K562 (cell line): Measurements from ENCODE around the gene SLC38A11. TPM values are rescaled to one million over a fixed set of nuclear protein-coding genes. Genes with fewer than 3 reads are reported as not detected.

Experiments
- ATAC-seq: fragments of 200-7000 bp; cut with Tn5 transposase; 3 replicates; pipeline ENCODE4 v1.9.1; 2020; ENCODE audit warnings: moderate library complexity
- BruUV-seq: library from RNA; stranded (reverse); fragments of 400-500 nt; replicated peaks from 2 replicates; lab custom pipeline; 2021; lab: Mats Ljungman, UMichigan
- CTCF ChIA-PET: fragments of 300-600 bp; formaldehyde crosslinking; extraction: SDS; loops from one replicate; lab custom pipeline; 2021; ENCODE audit warnings: low intra/inter-chr PET ratio; lab: Yijun Ruan, JAX
- POLR2A ChIA-PET: fragments of 300-600, 350-650 bp; sonication (Branson Sonifier 250); formaldehyde crosslinking; extraction: SDS; loops from one replicate; lab custom pipeline; 2021; ENCODE audit warnings: antibody characterized with exemption, inconsistent platforms; lab: Yijun Ruan, JAX
- DNase-seq, 4 experiments: peaks; one replicate each; pipeline versions ENCODE4 v3.0.0 to v3.0.0-alpha.2; 2011 to 2018; ENCODE audit warnings: low spot score in 3 of 4, mixed read lengths in 3 of 4; ENCODE audit errors: extremely low read depth in 1 of 4
- FAIRE-seq: peaks from 2 replicates; lab custom pipeline; 2011; peaks lifted over from hg19 to GRCh38; lab: Jason Lieb, UNC
- H2AFZ ChIP-seq: 2 replicates; pipeline ENCODE4 v1.6.0; 2011; ENCODE audit warnings: low read depth, low read length, control low read depth, inconsistent platforms
- H3K27ac ChIP-seq: fragments of 200-600 bp; 3 replicates; pipeline ENCODE4 v1.8.0; 2011; ENCODE audit warnings: low read depth, mild to moderate bottlenecking, control low read depth, inconsistent platforms, low read length, moderate library complexity, mixed read lengths; ENCODE audit errors: extremely low read depth
- H3K27me3 ChIP-seq, 2 experiments: fragments of 300-600 bp in 1 of 2; 2 replicates in 1 of 2; 3 replicates in 1 of 2; pipeline versions ENCODE4 v1.6.0 to v1.8.0; 2011; ENCODE audit warnings: inconsistent platforms in 2 of 2, low read length in 2 of 2, mild to moderate bottlenecking in 1 of 2, mixed read lengths in 1 of 2, moderate library complexity in 1 of 2; ENCODE audit not compliant: control insufficient read depth in 2 of 2, insufficient read depth in 2 of 2
- H3K36me3 ChIP-seq: fragments of 300-600 bp; 3 replicates; pipeline ENCODE4 v1.8.0; 2011; ENCODE audit warnings: mild to moderate bottlenecking, low read length, inconsistent platforms; ENCODE audit not compliant: control insufficient read depth, insufficient read depth
- H3K4me1 ChIP-seq, 2 experiments: fragments of 200-600 bp in 1 of 2; replicated peaks in 1 of 2; 2 replicates in 1 of 2; 3 replicates in 1 of 2; pipeline versions ENCODE4 v1.5.1 to v1.8.0; 2011; ENCODE audit warnings: inconsistent platforms in 2 of 2, low read length in 2 of 2, mild to moderate bottlenecking in 1 of 2, mixed read lengths in 1 of 2, moderate library complexity in 1 of 2; ENCODE audit not compliant: control insufficient read depth in 2 of 2, insufficient read depth in 2 of 2
- H3K4me2 ChIP-seq: 2 replicates; pipeline ENCODE4 v1.6.1; 2011; ENCODE audit warnings: low read length, control low read depth, inconsistent platforms, mixed read lengths; ENCODE audit not compliant: insufficient read depth
- H3K4me3 ChIP-seq: fragments of 200-600 bp; sonication (generic), shearing (Covaris generic); 2 replicates; pipeline ENCODE4 v1.5.1; 2016; ENCODE audit warnings: control low read depth, inconsistent platforms
- H3K79me2 ChIP-seq: fragments of 200-600 bp; 3 replicates; pipeline ENCODE4 v1.8.0; 2011; ENCODE audit warnings: low read length, inconsistent platforms; ENCODE audit not compliant: control insufficient read depth, insufficient read depth
- H3K9ac ChIP-seq, 2 experiments: 2 replicates each; pipeline versions ENCODE4 v1.6.0 to v1.6.1; 2011; ENCODE audit warnings: low read depth in 2 of 2, low read length in 2 of 2, control low read depth in 1 of 2, inconsistent platforms in 1 of 2, mild to moderate bottlenecking in 1 of 2, mixed read lengths in 1 of 2; ENCODE audit not compliant: insufficient read depth in 1 of 2
- H3K9me1 ChIP-seq: one replicate; pipeline ENCODE4 v1.6.0; 2011; ENCODE audit warnings: inconsistent platforms, mild to moderate bottlenecking, low read length, moderate library complexity; ENCODE audit not compliant: control insufficient read depth, insufficient read depth
- H3K9me3 ChIP-seq: replicated peaks from 2 replicates; pipeline ENCODE4 v1.5.1; 2011; ENCODE audit warnings: low read depth, low read length, inconsistent platforms; ENCODE audit not compliant: control insufficient read depth, insufficient read depth
- H4K20me1 ChIP-seq: replicated peaks from 2 replicates; pipeline ENCODE4 v1.6.1; 2011; ENCODE audit warnings: low read length, inconsistent platforms, mixed read lengths; ENCODE audit not compliant: control insufficient read depth, insufficient read depth
- CEBPG ChIP-seq, 3 experiments: fragments of 200-800 bp in 1 of 3; sonication (Bioruptor generic) in 1 of 3; sonication (generic) in 1 of 3; formaldehyde crosslinking in 1 of 3; IDR thresholded peaks in 2 of 3; conservative IDR thresholded peaks in 1 of 3; 2 replicates each; pipeline versions ENCODE4 v1.6.1 to v1.8.0; 2016 to 2022; ENCODE audit warnings: missing compliant biosample characterization in 2 of 3, missing genetic modification characterization in 2 of 3, mild to moderate bottlenecking in 1 of 3, missing genetic modification reagents in 1 of 3
- MAFK ChIP-seq: IDR thresholded peaks from 2 replicates; pipeline ENCODE4 v1.6.1; 2011; ENCODE audit warnings: low read length, improper control_type of control experiment
- MTA2 ChIP-seq: fragments of 450-650 bp; IDR thresholded peaks from 2 replicates; pipeline ENCODE4 v1.6.1; 2016; ENCODE audit warnings: low read depth
- MYC ChIP-seq, 2 experiments: fragments of 250-450 bp in 1 of 2; sonication (Bioruptor Pico) in 1 of 2; IDR thresholded peaks; 2 replicates each; pipeline versions ENCODE4 v1.5.1 to v1.6.1; 2012 to 2021; ENCODE audit warnings: low read depth in 2 of 2, borderline replicate concordance in 1 of 2, improper control_type of control experiment in 1 of 2, low read length in 1 of 2, mild to moderate bottlenecking in 1 of 2, moderate library complexity in 1 of 2
- NCOA1 ChIP-seq: fragments of 450-650 bp; IDR thresholded peaks from 2 replicates; pipeline ENCODE4 v1.6.1; 2016; ENCODE audit warnings: low read depth
- NFE2L1 ChIP-seq: fragments of 450-650 bp; IDR thresholded peaks from 2 replicates; pipeline ENCODE4 v1.6.1; 2016; ENCODE audit warnings: missing genetic modification characterization, low read depth, mild to moderate bottlenecking, missing compliant biosample characterization, moderate library complexity, borderline replicate concordance
- NR2C2 ChIP-seq, 2 experiments: fragments of 200-800 bp in 1 of 2; sonication (Bioruptor generic) in 1 of 2; sonication (generic) in 1 of 2; formaldehyde crosslinking in 1 of 2; IDR thresholded peaks; 2 replicates each; pipeline versions ENCODE4 v1.6.1 to v1.8.0; 2016 to 2022; ENCODE audit warnings: mild to moderate bottlenecking in 1 of 2, missing compliant biosample characterization in 1 of 2, missing genetic modification characterization in 1 of 2, missing genetic modification reagents in 1 of 2
- NR3C1 ChIP-seq: sonication (generic); formaldehyde crosslinking; IDR thresholded peaks from 2 replicates; pipeline ENCODE4 v1.8.1; 2022; ENCODE audit warnings: missing genetic modification reagents
- PRPF4 ChIP-seq: fragments of 200-400 bp; formaldehyde crosslinking; IDR thresholded peaks from one replicate; pipeline ENCODE4 v1.6.1; 2017; ENCODE audit warnings: low read length, low read depth, mild to moderate bottlenecking; ENCODE audit not compliant: insufficient read depth, poor library complexity, severe bottlenecking
- RFX5 ChIP-seq: IDR thresholded peaks from 2 replicates; pipeline ENCODE4 v1.6.1; 2011; ENCODE audit warnings: low read depth, mild to moderate bottlenecking, improper control_type of control experiment, low read length
- SIN3A ChIP-seq, 2 experiments: fragments of 150-350 bp in 1 of 2; IDR thresholded peaks; 2 replicates each; pipeline ENCODE4 v1.6.1; 2011 to 2016; ENCODE audit warnings: borderline replicate concordance in 2 of 2, low read depth in 2 of 2, low read length in 2 of 2, mild to moderate bottlenecking in 2 of 2, moderate library complexity in 2 of 2; ENCODE audit not compliant: control insufficient read depth in 1 of 2
- SPI1 ChIP-seq: IDR thresholded peaks from 2 replicates; pipeline ENCODE4 v1.6.1; 2011; ENCODE audit warnings: low read depth, low read length, control low read depth, borderline replicate concordance
- XRCC4 ChIP-seq: IDR thresholded peaks from one replicate; pipeline ENCODE4 v1.6.1; 2011; ENCODE audit not compliant: insufficient read depth, insufficient read length; ENCODE audit errors: extremely low read depth
- ZNF197 ChIP-seq: fragments of 200-800 bp; sonication (Bioruptor generic); IDR thresholded peaks from 2 replicates; pipeline ENCODE4 v1.6.1; 2016; ENCODE audit warnings: low read depth, missing genetic modification characterization, missing compliant biosample characterization
- ZNF282 ChIP-seq: sonication (generic); formaldehyde crosslinking; IDR thresholded peaks from 2 replicates; pipeline ENCODE4 v1.8.1; 2023; ENCODE audit warnings: missing genetic modification reagents
- WGBS: fragments of 100-300 bp; shearing (Covaris generic); methylation state at CpG from one replicate; pipeline ENCODE4 v1.1.6; 2016; ENCODE audit warnings: low coverage, mixed read lengths; ENCODE audit not compliant: insufficient coverage; ENCODE audit errors: missing lambda C conversion rate; 5-methylcytosine and 5-hydroxymethylcytosine counted together
- in situ Hi-C: fragments of 300-500 bp; cut with MboI; formaldehyde crosslinking; loops from 4 replicates; pipeline ENCODE4 v1.15.0; 2018; ENCODE audit warnings: inconsistent platforms, mixed read lengths
- intact Hi-C: fragments of 100-400 bp; cut with micrococcal nuclease; formaldehyde crosslinking; loops from 2 replicates; pipeline ENCODE4 v1.14.2; 2022
- polyA plus RNA-seq, 8 experiments: library from polyadenylated mRNA; depleted of rRNA in 4 of 8; stranded (reverse) in 5 of 8; unstranded in 3 of 8; fragments of >200 nt; fragmentation: Nextera tagmentation in 2 of 8; fragmentation: Illumina TruSeq in 1 of 8; extraction: Ambion mirVana in 2 of 8; extraction: Trizol in 1 of 8; gene quantifications; 2 replicates each; pipeline versions ENCODE4 v1.2.1 to v1.2.3, GENCODE V29; 2011 to 2014; ENCODE audit warnings: inconsistent platforms in 1 of 8, missing spikeins in 1 of 8
- total RNA-seq, 7 experiments: library from RNA; depleted of rRNA in 6 of 7; stranded (reverse); fragments of >200 nt in 6 of 7; fragmentation: Illumina TruSeq in 2 of 7; extraction: Trizol in 2 of 7; gene quantifications; 2 replicates each; pipeline versions ENCODE4 v1.2.1 to v1.2.3, GENCODE V29; 2011 to 2021; ENCODE audit warnings: low replicate concordance in 1 of 7

SLC38A11 gene
- total and polyA plus RNA-seq, 9 of the 15 experiments (the other 6 are each of a cell fraction or from before 2014, with no cell fraction given): not detected

DNA sequence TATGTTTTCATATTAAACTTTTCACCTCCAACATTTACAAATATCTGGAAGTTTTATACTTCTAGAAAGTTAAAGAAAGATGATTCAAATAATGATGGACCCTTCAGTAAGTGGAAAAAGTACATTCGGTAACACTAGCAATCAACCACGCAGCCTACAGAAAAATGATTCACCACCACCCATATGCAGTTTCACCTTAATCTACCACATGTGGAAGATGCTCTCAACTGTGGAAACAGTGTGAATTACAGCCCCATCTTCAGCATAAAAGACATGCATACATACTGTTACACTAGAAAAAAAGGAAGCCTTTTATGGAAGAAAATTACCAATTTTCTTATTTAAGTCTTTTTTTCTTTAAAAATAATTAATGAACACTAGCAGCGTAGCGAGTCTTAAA is 1.1 kb downstream of the SLC38A11 start:
- Histone ChIP-seq H3K9me3 (no peaks in the 10 kb centered on the region), H2AFZ (no peak overlapping the region), H4K20me1 (no peaks in the 10 kb centered on the region), H3K27me3 (no peaks in the 10 kb centered on the region), H3K9me1 (no peaks in the 10 kb centered on the region), H3K9ac (no peak overlapping the region), H3K27ac (no peak overlapping the region), H3K36me3 (no peaks in the 10 kb centered on the region), H3K4me1 (peaks cover 0 to 3% of the 10 kb centered on the region in 2 experiments; a peak in 1 of 5 replicates), H3K4me2 (no peak overlapping the region), H3K4me3 (no peak overlapping the region), H3K79me2 (no peaks in the 10 kb centered on the region)
- in situ Hi-C loops: no loop called here
- no peak for ATAC-seq
- DNase-seq: no peak
- BruUV-seq: no TSS peak
- intact Hi-C loops: no loop called here
- no peak for FAIRE-seq
- WGBS: under 1% methylated on average over 4 of the region's 4 CpGs
- no peak for TF ChIP-seq MYC (IDR thresholded peaks at IDR 0.05; ENCODE audit: low read depth, low read length)
- no peak for TF ChIP-seq MYC (CRISPR knock-in tag; IDR thresholded peaks at IDR 0.05; ENCODE audit: borderline replicate concordance, low read depth)
- TF ChIP-seq SPI1: no peak
- TF ChIP-seq RFX5: no peak
- no peak for TF ChIP-seq NR3C1
- POLR2A ChIA-PET: no interaction called here
- CTCF ChIA-PET: no interaction called here

DNA sequence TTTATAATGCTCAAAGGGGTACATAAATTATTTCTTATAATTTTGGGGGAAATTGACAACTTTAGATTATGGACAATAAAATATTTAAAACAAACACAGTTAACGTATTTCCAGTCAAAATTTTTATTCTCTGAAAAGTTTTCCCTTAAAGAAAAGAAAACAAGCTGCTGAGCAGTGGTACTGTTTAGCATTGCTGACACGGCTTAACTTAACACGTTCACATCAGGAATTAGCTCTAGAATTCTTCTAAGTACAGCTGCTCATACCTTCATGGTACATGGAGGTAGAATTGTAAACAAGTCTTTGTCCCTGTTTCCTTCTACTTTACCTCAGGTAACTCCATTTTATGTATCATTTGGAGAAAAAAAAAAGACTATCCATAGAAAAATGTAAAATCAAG is 2.0 kb downstream of the SLC38A11 start:
- ChIA-PET CTCF (no interaction called here), POLR2A (no interaction called here)
- H3K36me3 ChIP-seq: no peaks in the 10 kb centered on the region
- FAIRE-seq (no peak), DNase-seq (no peak), ATAC-seq (no peak)
- in situ Hi-C loops: no loop called here
- no peak overlapping the region for H3K4me3 ChIP-seq
- no peaks in the 10 kb centered on the region for H3K79me2 ChIP-seq
- no TSS peak for BruUV-seq
- no peak overlapping the region for H3K9ac ChIP-seq
- no peaks in the 10 kb centered on the region for H3K9me1 ChIP-seq
- intact Hi-C loops: no loop called here
- H3K9me3 ChIP-seq: no peaks in the 10 kb centered on the region
- no peak overlapping the region for H3K27ac ChIP-seq
- H3K4me1 ChIP-seq: peaks cover 0 to 3% of the 10 kb centered on the region in 2 experiments; a peak in 1 of 5 replicates
- no peak overlapping the region for H2AFZ ChIP-seq
- TF ChIP-seq NR2C2 (CRISPR knock-in tag; IDR thresholded peaks at IDR 0.05): no peak
- TF ChIP-seq NR2C2 (tag; IDR thresholded peaks at IDR 0.05): no peak
- TF ChIP-seq MTA2: no peak
- TF ChIP-seq NFE2L1: no peak
- no peak for TF ChIP-seq XRCC4
- TF ChIP-seq ZNF197 (CRISPR knock-in tag): no peak
- no peak for TF ChIP-seq ZNF282 (CRISPR knock-in tag)
- TF ChIP-seq PRPF4: no peak
- no peak for TF ChIP-seq NCOA1
- no peak for TF ChIP-seq SIN3A (IDR thresholded peaks at IDR 0.05; ENCODE audit: borderline replicate concordance in 2 of 2, control insufficient read depth in 1 of 2, low read depth in 2 of 2, low read length in 2 of 2)
- no peak for TF ChIP-seq CEBPG (CRISPR knock-in tag; IDR thresholded peaks at IDR 0.05)
- TF ChIP-seq CEBPG (tag; conservative IDR thresholded peaks at IDR 0.05 in 1 of 2, IDR thresholded peaks at IDR 0.05 in 1 of 2): no peak
- TF ChIP-seq MAFK: no peak
- H3K27me3 ChIP-seq: no peaks in the 10 kb centered on the region
- H3K4me2 ChIP-seq: no peak overlapping the region
- 2% methylated on average over 3 of the region's 3 CpGs for WGBS
- H4K20me1 ChIP-seq: no peaks in the 10 kb centered on the region
